Measurements from ENCODE around the gene GIMAP6. TPM values are rescaled to one million over a fixed set of nuclear protein-coding genes. Genes with fewer than 3 reads are reported as not detected.
"Not testable (repeated sequence)": the region's sequence is repeated elsewhere in the genome, so short reads cannot be mapped to it uniquely, and the experiment has no call there.

Gene GIMAP6
- total RNA-seq, 2 experiments from 2014 or later: 19.2 to 20.7 TPM

DNA sequence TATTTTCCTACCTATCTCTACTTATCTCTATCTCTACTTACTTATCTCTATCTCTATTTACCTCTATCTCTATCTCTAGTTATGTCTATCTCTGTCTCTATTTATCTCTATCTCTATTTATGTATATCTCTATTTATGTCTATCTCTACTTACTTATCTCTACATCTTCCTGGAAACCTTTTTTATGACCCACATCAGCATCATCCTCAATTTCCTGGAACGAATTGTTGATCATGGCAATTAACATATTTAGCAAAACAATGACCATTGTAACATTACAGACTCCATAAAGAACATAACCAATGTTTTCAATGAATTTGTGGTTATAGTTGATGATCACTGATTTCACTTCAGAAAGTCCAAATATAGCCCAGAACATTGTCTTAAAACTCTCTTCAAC is 18.3 kb downstream of the GIMAP6 start:
- intact Hi-C loops (cut with micrococcal nuclease): loop anchor here (2.0 to 10.0 kb wide), 2 partner anchors 45 to 731 kb away; partner anchors contain the start of gene NUB1
- H3K27me3 Mint-ChIP-seq (ENCODE audit: low read depth): no peaks in the 10 kb centered on the region
- no peak for DNase-seq
- H3K36me3 Mint-ChIP-seq (ENCODE audit: low read depth): peaks cover 16% of the 10 kb centered on the region
- H3K9me3 Mint-ChIP-seq: peaks cover 15% of the 10 kb centered on the region
- peaks cover 67% of the 10 kb centered on the region for H3K4me1 Mint-ChIP-seq (ENCODE audit: low read depth)
- no peak overlapping the region for H3K4me3 Mint-ChIP-seq
- H3K27ac Mint-ChIP-seq: peak overlapping the region; percentile 73
- CTCF ChIA-PET: interaction anchor here (1.3 kb wide), 1 partner anchor 28 kb away, joined by 4 read pairs; no protein-coding TSS in a partner anchor

DNA sequence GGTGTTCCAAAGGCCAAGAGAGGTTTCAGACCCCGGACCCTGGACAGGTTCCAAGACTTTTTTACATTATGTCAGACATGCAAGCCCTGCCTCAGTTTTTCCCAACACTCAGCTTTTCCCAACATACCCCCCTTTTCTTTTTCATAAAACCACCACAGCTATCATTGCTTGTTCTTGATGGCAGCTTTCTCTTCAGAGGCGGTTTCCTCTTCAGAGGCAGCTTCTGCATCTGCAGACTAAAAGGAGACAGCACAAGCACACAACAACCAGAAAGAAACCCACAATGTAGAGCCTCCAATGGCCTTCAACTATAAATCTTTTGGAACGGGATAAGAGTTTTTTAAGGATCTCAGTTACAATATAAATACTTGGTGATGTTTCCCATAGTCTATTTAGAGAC is 19.3 kb downstream of the GIMAP6 start:
- Mint-ChIP-seq H3K27me3 (ENCODE audit: low read depth) (no peaks in the 10 kb centered on the region), H3K36me3 (ENCODE audit: low read depth) (peaks cover 13% of the 10 kb centered on the region), H3K27ac (peak overlapping the region; percentile 32), H3K4me1 (ENCODE audit: low read depth) (peaks cover 75% of the 10 kb centered on the region), H3K4me3 (no peak overlapping the region), H3K9me3 (peaks cover 11% of the 10 kb centered on the region)
- CTCF ChIA-PET: no interaction called here
- DNase-seq: no peak
- intact Hi-C loops (cut with micrococcal nuclease): loop anchor here (2.0 to 10.0 kb wide), 2 partner anchors 44 to 732 kb away; partner anchors contain the start of gene NUB1

- Mint-ChIP-seq H3K4me1 (ENCODE audit: low read depth) (peaks cover 83% of the 10 kb centered on the region), H3K4me3 (no peak overlapping the region), H3K9me3 (peaks cover 9% of the 10 kb centered on the region), H3K27me3 (ENCODE audit: low read depth) (no peaks in the 10 kb centered on the region), H3K36me3 (ENCODE audit: low read depth) (peaks cover 17% of the 10 kb centered on the region), H3K27ac (peak overlapping the region; percentile 92)
- no peak for DNase-seq
- CTCF ChIA-PET: interaction anchor here (0.6 to 0.7 kb wide), 2 partner anchors 161 to 252 kb away, joined by 3 read pairs; no protein-coding TSS in a partner anchor
- intact Hi-C loops (cut with micrococcal nuclease): loop anchor here (1.0 to 10.0 kb wide), 2 partner anchors 55 to 735 kb away; partner anchors contain the start of gene NUB1
Measured at GRCh38 chr7:150610233-150610632, 22.0 kb downstream of the GIMAP6 start.

DNA sequence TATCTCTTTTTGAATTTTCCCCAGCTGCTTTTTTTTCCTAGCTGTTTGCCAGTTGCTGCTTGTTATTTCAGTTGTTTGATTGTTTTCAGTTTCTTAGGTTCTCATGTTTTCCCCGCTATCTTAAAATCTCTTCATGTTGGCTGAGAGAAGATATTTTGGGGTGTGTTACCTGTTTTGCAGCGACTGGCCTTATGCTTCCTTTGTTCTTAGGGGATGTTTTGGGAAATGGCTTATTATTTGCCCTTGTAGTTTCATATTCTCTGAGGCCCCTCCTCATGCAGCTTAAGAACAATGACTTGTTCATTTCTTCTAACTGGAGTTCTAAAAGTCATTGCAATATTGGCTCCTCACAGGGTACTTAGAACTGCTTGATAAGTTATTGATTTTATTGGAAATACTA is 28.6 kb downstream of the GIMAP6 start:
- intact Hi-C loops (cut with micrococcal nuclease); H3K4me3 Mint-ChIP-seq; DNase-seq; H3K27me3 Mint-ChIP-seq (ENCODE audit: low read depth): not testable (repeated sequence)
- H3K4me1 Mint-ChIP-seq (ENCODE audit: low read depth): peaks cover 56% of the 10 kb centered on the region
- H3K27ac Mint-ChIP-seq: peak overlapping the region; percentile 53
- H3K9me3 Mint-ChIP-seq: peaks cover 32% of the 10 kb centered on the region
- peaks cover 23% of the 10 kb centered on the region for H3K36me3 Mint-ChIP-seq (ENCODE audit: low read depth)
- CTCF ChIA-PET: interaction anchor here (1.1 kb wide), 1 partner anchor 35 kb away, joined by 3 read pairs; no protein-coding TSS in a partner anchor

DNA sequence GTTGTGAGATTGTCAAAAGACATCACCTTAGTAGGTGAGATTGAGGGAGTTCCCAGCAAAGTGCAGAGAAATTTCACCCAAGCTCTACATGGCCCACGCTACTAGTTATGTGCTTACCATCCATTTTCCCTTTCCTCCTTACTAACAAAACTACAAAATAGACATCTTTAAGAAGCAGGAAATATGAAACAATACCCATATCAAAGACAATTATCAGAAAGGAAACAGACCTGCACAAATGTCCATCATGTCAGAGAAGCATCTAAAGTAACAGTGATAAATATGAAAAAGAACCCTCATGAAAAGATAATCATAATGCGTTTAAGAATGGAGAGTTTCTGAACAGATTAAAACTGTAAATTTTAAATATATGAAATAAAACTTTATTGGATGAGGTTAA is 36.8 kb downstream of the GIMAP6 start:
- peaks cover 38% of the 10 kb centered on the region for H3K36me3 Mint-ChIP-seq (ENCODE audit: low read depth)
- CTCF ChIA-PET: no interaction called here
- intact Hi-C loops (cut with micrococcal nuclease): no loop called here
- no peak for DNase-seq
- H3K9me3 Mint-ChIP-seq: peaks cover 47% of the 10 kb centered on the region
- peaks cover 57% of the 10 kb centered on the region for H3K4me1 Mint-ChIP-seq (ENCODE audit: low read depth)
- no peak overlapping the region for H3K4me3 Mint-ChIP-seq
- no peak overlapping the region for H3K27ac Mint-ChIP-seq
- no peaks in the 10 kb centered on the region for H3K27me3 Mint-ChIP-seq (ENCODE audit: low read depth)

DNA sequence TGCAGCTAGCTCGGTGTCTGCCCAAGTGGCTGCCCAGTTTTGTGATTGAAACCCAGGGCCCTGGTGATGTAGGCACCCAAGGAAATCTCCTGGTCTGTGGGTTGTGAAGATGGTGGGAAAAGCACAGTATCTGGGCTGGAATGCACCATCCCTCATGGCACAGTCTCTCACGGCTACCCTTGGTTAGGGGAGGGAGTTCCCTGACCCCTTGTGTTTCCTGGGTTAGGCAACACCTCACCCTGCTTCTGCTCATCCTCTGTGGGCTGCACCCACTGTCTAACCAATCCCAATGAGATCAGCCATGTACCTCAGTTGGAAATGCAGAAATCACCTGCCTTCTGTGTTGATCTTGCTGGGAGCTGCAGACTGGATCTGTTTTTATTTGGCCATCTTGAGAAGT is 37.4 kb downstream of the GIMAP6 start:
- H3K36me3 Mint-ChIP-seq (ENCODE audit: low read depth): peaks cover 33% of the 10 kb centered on the region

GRCh38 chr7:150587551-150587950 is 44.6 kb downstream of the GIMAP6 start:
- no peak for DNase-seq
- H3K4me1 Mint-ChIP-seq (ENCODE audit: low read depth): peaks cover 49% of the 10 kb centered on the region
- H3K9me3 Mint-ChIP-seq: peaks cover 36% of the 10 kb centered on the region
- H3K27me3 Mint-ChIP-seq (ENCODE audit: low read depth): no peaks in the 10 kb centered on the region
- H3K27ac Mint-ChIP-seq: no peak overlapping the region
- CTCF ChIA-PET: interaction anchor here (1.0 kb wide), 1 partner anchor 150 kb away, joined by 3 read pairs; the partner anchor contains the start of gene GIMAP5
- peaks cover 21% of the 10 kb centered on the region for H3K36me3 Mint-ChIP-seq (ENCODE audit: low read depth)
- H3K4me3 Mint-ChIP-seq: no peak overlapping the region
- intact Hi-C loops (cut with micrococcal nuclease): no loop called here

More for the DNA sequence above, 37.4 kb downstream of the GIMAP6 start:
- Mint-ChIP-seq H3K27me3 (ENCODE audit: low read depth) (no peaks in the 10 kb centered on the region), H3K9me3 (peaks cover 42% of the 10 kb centered on the region), H3K27ac (no peak overlapping the region), H3K4me3 (no peak overlapping the region), H3K4me1 (ENCODE audit: low read depth) (peaks cover 55% of the 10 kb centered on the region)
- intact Hi-C loops (cut with micrococcal nuclease): no loop called here
- CTCF ChIA-PET: no interaction called here
- DNase-seq: no peak

GRCh38 chr7:150586785-150587152 is 45.4 kb downstream of the GIMAP6 start:
- Mint-ChIP-seq H3K36me3 (ENCODE audit: low read depth) (peaks cover 14% of the 10 kb centered on the region), H3K4me3 (peak overlapping the region; percentile 23), H3K27me3 (ENCODE audit: low read depth) (no peaks in the 10 kb centered on the region), H3K4me1 (ENCODE audit: low read depth) (peaks cover 49% of the 10 kb centered on the region), H3K9me3 (peaks cover 35% of the 10 kb centered on the region), H3K27ac (peak overlapping the region; percentile 68)
- intact Hi-C loops (cut with micrococcal nuclease): no loop called here
- CTCF ChIA-PET: interaction anchor here (0.8 to 1.6 kb wide), 6 partner anchors 11 to 151 kb away, joined by 3 to 4 read pairs (median 3); partner anchors contain the start of gene GIMAP5
- DNase-seq: peak; percentile 43

DNA sequence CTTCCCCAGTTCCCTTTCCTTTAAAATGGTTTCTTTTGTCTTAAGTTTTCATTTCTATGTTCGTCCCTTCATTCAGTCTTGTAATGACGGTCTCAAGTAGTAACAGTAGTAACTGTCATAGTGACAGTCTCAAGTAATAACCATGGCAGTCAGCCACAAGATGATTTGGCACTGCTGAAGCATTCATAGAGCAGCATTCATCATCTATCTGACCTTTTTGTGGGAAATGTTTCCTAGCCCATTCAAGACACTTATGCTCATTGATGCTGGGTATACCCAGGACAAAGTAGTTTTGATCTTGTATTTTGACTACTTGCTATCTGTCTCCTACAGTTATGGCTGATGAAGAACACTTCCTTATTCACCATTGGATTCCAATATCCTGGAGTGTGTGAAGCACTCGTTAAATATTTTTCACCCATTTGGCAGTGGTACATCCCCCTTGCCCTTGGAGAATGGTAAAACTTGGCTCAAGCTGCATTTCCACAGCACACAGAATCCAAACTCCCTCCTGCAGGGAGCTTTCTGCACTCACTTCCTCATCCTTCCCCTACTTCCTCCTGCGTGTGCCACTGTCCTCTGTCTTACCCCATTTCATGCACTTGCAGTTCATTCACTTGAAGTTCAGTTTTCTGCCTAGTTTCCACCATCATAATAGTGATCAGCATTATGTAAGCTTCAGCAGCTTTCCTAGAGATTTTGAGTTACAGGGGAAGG is 46.0 kb downstream of the GIMAP6 start:
- Mint-ChIP-seq H3K9me3 (peaks cover 35% of the 10 kb centered on the region), H3K27ac (peak overlapping the region; percentile 68), H3K4me1 (ENCODE audit: low read depth) (peaks cover 48% of the 10 kb centered on the region), H3K36me3 (ENCODE audit: low read depth) (peaks cover 11% of the 10 kb centered on the region), H3K27me3 (ENCODE audit: low read depth) (no peaks in the 10 kb centered on the region), H3K4me3 (no peak overlapping the region)
- intact Hi-C loops (cut with micrococcal nuclease): no loop called here
- DNase-seq: peak; percentile 49
- CTCF ChIA-PET: interaction anchor here (0.8 to 1.6 kb wide), 5 partner anchors 11 to 149 kb away, joined by 3 to 4 read pairs (median 3); no protein-coding TSS in a partner anchor

GRCh38 chr7:150585199-150585598 is 47.0 kb downstream of the GIMAP6 start:
- Mint-ChIP-seq H3K9me3 (peaks cover 45% of the 10 kb centered on the region), H3K36me3 (ENCODE audit: low read depth) (peaks cover 16% of the 10 kb centered on the region), H3K4me1 (ENCODE audit: low read depth) (peaks cover 48% of the 10 kb centered on the region), H3K27me3 (ENCODE audit: low read depth) (no peaks in the 10 kb centered on the region), H3K4me3 (peak overlapping the region; percentile 5), H3K27ac (peak overlapping the region; percentile 56)
- DNase-seq: no peak
- CTCF ChIA-PET: interaction anchor here (1.6 kb wide), 1 partner anchor 30 kb away, joined by 4 read pairs; no protein-coding TSS in a partner anchor
- intact Hi-C loops (cut with micrococcal nuclease): no loop called here

DNA sequence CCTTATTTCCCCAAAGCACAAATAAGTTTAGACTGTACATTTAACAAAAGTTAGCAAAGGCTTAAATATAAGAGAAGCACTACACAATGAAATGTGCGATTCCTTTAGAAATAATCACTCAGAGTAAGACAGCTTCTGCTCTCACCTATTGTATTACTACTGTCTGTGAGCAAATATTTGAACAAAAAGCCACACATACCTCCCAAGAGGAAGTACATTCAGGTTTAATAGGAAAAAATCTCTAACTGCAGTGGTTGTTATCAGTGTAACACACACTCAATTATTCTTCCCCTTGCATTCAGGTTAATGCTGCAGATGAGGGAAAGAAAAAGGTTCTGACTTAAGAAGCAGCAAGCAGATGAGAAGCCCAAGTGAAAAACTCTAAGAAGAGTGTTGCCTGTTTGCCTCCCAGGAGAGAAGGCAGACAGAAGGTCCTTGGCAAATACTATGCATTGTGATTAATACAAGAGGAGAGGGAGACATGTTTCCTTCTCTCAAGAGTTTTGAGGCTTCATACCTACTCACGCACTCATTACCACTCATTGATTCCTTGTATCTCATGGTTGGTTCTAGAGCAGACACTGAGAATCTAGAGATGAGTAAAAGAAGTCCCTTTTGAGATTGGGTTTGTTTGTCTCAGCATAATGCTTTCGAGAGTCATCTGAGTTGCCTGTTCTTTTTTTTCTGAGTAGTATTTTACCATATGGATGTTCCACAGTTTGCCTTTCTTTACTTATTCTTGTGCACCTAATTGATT is 51.4 kb downstream of the GIMAP6 start:
- H3K36me3 Mint-ChIP-seq (ENCODE audit: low read depth): peaks cover 30% of the 10 kb centered on the region
- no peak overlapping the region for H3K4me3 Mint-ChIP-seq
- peaks cover 36% of the 10 kb centered on the region for H3K4me1 Mint-ChIP-seq (ENCODE audit: low read depth)
- intact Hi-C loops (cut with micrococcal nuclease): no loop called here
- H3K27ac Mint-ChIP-seq: peak overlapping the region; percentile 27
- no peaks in the 10 kb centered on the region for H3K27me3 Mint-ChIP-seq (ENCODE audit: low read depth)
- peaks cover 65% of the 10 kb centered on the region for H3K9me3 Mint-ChIP-seq
- DNase-seq: no peak
- CTCF ChIA-PET: no interaction called here

DNA sequence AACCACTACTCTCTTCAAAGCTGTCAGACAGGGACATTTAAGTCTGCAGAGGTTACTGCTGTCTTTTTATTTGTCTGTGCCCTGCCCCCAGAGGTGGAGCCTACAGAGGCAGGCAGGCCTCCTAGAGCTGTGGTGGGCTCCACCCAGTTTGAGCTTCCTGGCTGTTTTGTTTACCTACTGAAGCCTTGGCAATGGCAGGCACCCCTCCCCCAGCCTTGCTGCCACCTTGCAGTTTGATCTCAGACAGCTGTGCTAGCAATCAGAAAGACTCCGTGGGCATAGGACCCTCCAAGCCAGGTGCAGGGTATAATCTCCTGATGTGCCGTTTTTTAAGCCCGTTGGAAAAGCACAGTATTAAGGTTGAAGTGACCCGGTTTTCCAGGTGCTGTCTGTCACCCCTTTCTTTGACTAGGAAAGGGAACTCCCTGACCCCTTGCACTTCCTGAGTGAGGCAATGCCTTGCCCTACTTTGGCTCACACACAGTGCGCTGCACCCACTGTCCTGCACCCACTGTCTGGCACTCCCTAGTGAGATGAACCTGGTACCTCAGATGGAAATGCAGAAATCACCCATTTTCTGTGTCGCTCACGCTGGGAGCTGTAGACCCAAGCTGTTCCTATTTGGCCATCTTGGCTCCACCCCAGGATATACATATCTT is 52.1 kb downstream of the GIMAP6 start:
- H3K27me3 Mint-ChIP-seq (ENCODE audit: low read depth); DNase-seq; CTCF ChIA-PET; intact Hi-C loops (cut with micrococcal nuclease); H3K4me3 Mint-ChIP-seq: not testable (repeated sequence)
- H3K27ac Mint-ChIP-seq: peak overlapping the region; percentile 24
- peaks cover 28% of the 10 kb centered on the region for H3K4me1 Mint-ChIP-seq (ENCODE audit: low read depth)
- peaks cover 71% of the 10 kb centered on the region for H3K9me3 Mint-ChIP-seq
- peaks cover 37% of the 10 kb centered on the region for H3K36me3 Mint-ChIP-seq (ENCODE audit: low read depth)

Measured in activated naive CD4-positive, alpha-beta T cell treated with anti-CD3 and anti-CD28 coated beads for 36 hours (primary cell).